HG03378 (cell line): ENCODE data around the gene COG2.
"Not testable (repeated sequence)": the region's sequence is repeated elsewhere in the genome, so short reads cannot be mapped to it uniquely, and the experiment has no call there.

Experiments used
- ATAC-seq: cut with Tn5 transposase; IDR thresholded peaks from one replicate; pipeline ENCODE4 v1.9.1; 2021; ENCODE audit warnings: mild to moderate bottlenecking, moderate library complexity; ENCODE audit not compliant: unreplicated experiment

Gene COG2

DNA sequence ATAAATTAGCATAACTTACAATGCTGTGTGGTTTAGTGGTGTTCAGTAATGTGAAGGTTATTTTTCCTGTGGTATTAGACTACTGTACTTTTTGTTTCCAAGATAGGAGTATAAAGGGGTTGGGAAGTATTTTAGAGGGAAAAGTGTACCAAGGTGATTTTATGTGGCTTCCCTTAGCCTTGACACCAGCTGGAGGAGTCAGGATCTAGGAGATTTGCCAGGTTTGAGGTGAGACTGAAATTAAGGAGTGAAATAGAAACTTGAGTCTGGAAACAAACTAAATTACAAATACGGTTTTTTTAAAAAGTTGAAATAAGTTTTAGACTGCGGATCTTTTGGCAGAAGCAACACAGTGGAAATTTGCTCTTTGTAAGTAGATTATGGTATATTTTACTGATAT lies 32.3 kb downstream of the COG2 start:
- ATAC-seq = no peak

DNA sequence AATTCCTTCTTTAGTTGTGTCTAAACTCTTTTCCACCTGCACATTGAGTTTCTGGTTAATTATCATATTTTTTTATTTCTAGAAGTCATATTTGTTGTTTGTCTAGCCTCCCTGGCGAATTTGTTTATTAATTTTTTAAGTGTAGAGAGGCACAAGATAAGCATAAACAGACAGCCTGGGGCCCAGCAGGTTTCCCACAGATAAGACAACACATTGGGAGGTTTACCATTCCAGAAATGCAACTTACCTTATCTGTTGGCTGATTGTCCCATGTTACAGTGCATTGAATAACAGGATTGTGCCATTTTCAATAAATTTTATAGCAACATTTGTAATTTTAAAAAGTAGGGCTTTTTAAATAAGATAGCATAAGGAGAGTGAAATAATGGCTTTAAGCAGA lies 34.9 kb downstream of the COG2 start:
- ATAC-seq = no peak

DNA sequence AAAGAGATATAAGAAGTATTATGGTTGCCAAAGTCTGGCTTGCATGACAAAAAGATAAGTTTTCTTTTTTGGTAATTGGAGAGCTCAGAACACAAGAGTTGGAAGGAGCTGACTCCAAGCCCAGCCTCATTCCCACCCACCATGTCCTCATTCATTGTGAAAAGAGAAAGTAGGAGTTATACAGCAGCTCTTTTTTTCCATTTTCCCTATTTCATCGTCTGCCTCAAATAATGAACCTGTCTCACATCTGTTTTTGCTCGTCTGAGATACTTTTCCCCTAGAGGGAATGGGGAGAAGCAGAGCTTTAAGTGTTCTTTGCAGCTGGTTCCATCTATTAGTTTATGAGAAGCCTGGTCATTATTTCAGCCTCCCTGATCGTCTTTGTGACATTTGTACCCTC lies 36.9 kb downstream of the COG2 start:
- ATAC-seq = no peak

DNA sequence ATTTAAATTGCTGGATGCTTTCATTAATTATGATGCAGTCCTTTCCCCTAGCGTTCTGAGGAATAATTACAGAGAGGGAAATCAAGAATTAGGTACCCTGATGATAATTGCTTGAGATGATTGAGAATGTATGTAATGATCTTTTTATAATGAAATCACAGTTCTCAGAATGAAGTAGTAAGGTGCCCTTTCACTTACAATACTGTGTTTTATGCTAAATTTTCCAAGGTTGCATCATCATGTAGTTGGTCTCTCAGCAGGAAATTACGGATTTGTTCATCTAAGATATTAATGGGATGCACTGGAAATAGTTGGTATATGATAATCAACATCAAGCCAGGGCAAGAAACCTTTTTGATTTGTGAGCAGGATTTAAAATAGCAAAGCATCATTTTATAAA lies 37.5 kb downstream of the COG2 start:
- ATAC-seq = no peak

DNA sequence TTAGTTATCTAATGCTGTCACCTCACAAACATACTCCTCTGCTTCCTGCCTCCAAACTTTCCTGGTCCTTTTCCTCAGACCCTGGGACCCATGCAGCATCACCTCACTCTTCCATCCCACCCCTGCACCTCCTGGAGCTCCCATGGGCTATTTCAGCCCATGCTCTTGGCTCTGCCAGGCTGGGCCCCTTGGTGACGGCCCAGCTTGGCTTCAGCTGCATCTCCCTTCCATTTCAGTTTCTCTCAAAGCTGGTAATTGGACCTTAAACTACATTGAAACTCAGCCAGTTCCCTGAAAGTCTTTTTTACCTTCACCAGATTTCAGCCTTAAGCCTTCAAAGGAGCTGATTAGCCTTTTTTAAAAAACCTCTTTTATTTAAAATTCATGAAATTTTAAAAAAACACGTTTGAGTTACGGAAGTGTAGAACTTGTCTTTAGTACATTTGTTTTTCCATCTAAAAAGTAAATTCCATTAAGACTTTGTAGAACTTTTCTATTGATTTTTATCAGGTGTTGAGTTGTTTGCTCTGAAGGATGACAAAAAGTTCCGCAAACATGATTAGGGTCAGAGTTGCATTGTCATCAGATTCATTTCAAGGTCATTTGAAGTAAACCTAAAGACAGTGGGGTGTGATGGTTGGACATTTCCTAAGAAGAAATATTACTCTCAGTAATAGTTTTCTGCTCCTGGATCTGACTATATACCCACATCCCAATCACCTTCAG lies 38.2 kb downstream of the COG2 start:
- no peak for ATAC-seq

DNA sequence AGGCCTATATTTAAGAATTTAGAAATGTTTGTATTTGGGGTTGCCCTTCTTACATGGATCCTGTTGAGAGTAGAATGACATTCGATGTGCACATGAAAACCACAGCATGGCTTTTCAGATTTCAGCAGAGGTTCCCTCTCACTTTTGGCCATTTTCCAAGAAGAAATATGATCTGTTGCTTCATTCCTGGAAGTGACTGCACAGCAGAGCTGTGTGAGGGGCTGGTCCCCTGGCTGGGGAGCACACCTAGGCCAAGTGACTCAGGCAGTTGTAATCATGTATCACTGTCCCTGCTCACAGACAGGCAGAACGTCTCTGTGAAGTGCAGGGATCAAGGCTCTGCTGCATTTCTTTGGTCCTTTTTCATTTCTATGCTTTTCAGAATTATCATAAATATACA lies 39.3 kb downstream of the COG2 start:
- no peak for ATAC-seq

DNA sequence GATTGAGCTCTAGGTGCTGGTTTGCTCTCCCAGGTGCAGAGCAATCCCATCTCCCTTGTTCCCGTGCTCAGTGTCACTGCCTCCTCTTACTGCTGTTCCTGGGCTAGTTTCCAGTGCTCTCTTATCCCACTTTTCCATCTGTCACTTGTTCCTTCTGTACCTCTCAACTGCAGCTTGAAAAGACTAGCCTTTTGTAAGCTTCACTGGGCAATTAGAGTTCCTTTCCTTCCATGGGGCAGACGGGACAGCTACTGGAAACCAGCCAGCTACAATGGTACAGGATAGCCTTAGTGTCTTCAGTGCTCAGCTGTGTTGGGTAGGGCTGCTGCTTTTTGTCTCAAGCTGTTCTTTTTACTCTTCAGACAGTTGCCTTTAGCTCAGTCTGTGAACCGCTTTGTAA lies 40.0 kb downstream of the COG2 start:
- ATAC-seq = no peak

DNA sequence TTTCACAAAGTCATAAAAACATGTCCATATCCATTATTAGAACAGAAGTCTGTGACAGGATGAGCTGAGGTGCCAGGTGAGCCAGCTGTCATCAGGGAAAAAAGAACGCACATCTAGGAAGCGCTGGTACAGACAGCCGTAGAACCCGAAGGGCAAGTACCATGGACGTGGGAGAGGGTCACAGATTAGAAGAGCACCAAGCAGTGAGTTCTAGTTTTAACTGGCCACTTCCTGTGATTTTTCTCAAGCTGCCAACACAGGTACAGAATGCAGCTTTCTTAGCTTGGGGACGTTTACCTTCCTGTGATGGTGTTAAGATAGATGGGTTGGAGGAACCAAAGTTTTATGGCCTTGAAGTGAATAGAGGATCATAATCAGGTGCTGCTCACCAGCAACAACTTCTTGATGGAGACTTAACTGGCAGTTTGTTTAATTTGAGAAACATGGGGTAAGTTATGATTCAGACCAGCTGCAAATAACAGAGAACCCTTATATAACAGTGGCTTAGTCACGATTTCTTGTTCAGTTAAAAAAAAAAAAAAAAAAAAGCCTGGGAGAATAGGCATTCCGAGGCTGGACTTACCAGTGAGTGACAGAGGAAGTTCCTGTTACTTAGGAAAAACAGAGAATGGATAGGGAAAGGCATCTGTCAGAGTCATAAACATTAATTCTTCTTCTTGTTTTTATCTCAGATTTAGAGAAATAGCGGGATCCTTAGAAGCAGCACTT lies 40.8 kb downstream of the COG2 start:
- ATAC-seq = no peak

DNA sequence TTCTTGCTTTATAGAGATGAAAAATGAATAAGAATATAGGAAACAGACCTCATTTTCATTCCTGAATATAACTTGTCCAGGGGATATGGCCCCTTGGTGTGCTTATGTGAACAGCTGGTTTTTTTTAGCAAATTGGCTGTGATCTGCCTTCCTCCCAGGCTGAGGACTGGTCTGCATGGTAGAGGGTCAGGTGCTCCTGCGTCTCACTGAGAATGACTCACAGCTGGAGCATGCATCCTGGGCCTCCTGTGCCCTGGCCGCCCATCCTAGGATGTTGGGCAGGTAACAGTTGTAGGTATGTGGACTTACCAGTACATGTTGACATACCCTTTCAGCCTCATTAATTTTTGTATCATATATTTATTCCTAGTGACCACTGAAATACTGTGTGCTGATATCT lies 41.9 kb downstream of the COG2 start:
- no peak for ATAC-seq

DNA sequence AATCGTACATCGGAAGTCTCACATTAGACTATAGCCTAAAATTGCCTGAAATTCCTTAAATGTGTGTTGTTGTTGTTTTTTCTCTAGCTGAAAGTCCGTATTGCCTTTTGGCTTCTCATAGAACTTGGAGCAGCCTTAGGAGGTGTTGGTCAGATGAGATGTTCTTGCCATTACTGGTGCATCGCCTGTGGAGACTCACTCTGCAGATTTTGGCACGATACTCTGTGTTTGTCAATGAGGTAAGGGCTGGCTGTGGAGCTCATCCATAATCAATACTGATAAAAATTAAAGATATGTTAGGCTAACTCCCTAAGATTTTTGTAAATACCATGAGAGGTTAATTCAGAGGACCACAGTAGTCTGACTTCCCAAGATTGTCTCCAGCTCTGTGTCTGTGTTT lies 42.7 kb downstream of the COG2 start:
- ATAC-seq = no peak

DNA sequence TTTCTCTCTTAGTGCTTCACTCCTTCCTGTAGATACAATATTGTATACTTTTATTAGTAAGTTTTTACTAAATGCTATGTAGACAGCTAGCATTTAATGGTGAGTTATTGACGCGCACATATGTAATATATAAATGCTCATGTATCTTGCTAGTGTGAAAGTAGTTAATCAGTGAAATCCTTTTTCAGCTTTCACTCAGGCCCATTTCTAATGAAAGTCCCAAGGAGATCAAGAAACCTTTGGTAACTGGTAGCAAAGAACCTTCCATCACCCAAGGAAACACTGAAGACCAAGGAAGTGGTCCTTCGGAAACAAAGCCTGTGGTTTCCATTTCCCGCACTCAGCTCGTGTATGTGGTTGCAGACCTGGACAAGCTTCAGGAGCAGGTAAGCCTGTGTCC lies 44.5 kb downstream of the COG2 start:
- no peak for ATAC-seq

DNA sequence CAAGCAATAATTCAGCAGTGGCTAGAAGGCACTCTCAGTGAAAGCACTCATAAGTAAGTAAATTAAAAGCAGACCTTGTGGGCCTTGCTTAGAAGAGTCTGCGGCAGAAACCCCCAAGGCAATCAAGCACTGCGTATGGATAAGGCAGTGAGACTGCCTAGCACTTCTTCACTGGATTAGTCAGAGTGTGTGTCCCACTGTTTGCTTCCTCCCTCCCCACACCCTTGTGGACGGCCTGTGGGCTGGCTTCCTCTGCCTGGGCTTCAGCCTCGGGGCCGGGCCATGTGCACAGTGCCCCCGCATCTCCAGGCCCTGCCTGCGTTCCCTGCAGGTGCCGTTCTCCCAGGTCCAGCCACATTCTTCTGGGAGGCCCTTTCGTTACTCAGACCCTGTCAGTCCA lies 47.8 kb downstream of the COG2 start:
- no peak for ATAC-seq

DNA sequence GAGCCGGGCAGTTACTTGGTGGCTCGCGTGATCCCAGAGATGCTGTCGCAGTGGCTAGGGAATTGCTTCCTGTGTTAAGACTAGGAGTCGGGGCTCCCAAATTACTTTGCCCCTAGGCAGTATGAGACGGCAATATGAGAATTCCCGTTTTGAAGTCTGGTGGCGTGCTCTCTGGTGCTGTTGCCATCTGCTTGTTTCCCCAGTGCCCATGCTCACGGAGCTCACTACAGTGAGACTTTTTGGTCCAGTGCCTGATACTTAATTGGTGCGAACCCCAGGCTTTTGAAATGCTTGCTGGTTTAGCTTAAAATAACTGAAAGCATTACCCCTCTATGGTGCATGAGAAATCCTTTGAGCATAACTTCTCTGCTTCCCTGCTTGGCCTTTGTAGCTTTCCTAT lies 49.3 kb downstream of the COG2 start:
- no peak for ATAC-seq

DNA sequence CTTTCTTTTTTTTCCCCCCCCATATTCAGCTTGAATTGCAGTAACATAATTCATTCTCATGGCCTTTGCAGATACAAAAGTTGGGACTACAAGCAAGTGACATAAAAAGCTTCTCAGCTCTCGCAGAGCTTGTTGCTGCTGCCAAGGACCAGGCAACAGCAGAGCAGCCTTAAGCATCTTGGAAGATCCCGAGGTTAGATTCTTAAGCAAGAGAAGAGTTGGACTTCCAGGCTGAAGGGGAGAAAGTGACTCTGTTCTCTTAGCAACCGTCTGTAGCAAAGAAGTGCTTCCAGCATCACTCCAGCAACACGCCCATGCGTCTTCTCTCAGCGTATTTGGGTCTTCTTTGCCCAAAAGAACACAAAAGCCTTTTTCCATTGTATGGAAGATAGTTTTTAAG lies 50.9 kb downstream of the COG2 start:
- ATAC-seq = no peak

DNA sequence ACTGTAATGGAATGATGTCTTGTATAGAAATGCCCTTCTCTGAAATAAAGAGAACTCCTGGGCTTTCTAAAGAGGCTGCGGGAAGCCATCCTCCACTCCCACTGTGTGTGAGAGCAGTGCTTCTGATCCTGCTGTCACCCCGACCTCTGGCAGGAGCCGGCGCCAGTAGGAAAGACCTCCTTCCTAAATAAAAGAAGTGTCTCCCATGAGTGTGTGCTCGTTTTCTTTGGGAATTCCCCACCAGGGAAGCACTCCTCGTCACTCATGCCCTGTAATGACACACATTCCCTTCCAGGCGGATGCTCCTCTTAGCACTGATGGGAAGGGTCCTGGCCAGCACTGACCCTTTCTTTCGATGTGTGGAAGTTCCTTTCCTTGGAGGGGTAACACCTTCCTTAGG lies 51.5 kb downstream of the COG2 start:
- ATAC-seq = no peak

DNA sequence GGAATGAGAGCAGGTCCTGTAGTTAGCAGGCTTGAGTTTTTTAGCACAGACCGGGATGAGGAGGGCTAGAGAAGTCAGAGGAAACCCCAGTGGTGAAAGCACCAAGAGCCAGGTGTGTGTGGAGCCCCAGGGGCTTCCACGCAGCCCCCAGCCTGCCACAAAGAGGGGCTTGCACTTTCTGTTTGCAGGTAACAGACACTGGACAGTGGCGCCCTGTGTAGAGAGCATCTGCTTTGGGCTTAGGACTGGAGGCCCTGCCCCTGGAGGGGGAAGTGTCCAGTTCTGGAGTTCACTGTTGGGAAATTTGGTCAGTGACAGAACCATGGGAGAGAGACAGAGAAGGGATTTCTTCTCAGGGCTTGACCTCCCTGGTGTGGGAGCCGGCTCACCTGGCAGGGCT lies 52.2 kb downstream of the COG2 start:
- ATAC-seq = no peak

DNA sequence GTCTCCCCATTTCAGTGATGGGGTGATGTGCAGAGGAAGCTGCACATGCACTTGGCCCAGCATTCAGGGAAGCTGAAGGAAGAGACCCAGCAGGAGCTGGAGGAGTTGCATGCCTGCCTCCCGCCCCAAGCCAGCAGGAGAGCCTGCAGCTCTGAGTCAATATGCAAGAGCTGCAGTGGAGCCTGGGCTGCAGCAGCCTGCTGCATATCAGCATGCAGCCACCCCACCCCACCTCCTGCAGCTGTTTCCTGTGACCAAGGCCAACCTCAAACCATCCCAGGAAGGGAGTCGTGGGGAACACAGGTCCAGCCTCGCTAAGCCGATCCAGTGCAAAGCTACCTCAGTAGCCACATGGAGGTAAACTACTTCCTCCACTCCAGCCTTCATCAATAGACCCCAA lies 52.7 kb downstream of the COG2 start:
- ATAC-seq = no peak

DNA sequence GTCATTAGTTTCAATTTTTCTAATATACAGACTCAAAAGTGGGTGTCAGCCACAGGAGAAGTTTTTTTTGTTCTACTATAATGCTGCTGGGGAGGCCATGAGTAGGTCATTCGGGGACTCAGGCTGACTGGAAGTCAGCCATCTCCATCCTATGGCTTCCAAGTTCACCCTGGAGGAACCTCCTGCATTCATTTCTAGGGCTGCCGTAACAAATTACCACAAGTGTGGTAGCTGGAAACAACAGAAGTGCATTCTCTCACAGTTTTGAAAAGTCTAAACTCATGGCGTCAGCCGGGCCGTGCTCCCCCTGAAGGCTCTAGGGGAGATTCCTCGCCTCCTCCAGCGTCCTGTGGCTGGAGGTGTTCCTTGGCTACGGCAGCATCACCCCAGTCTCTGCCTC lies 53.9 kb downstream of the COG2 start:
- no peak for ATAC-seq

DNA sequence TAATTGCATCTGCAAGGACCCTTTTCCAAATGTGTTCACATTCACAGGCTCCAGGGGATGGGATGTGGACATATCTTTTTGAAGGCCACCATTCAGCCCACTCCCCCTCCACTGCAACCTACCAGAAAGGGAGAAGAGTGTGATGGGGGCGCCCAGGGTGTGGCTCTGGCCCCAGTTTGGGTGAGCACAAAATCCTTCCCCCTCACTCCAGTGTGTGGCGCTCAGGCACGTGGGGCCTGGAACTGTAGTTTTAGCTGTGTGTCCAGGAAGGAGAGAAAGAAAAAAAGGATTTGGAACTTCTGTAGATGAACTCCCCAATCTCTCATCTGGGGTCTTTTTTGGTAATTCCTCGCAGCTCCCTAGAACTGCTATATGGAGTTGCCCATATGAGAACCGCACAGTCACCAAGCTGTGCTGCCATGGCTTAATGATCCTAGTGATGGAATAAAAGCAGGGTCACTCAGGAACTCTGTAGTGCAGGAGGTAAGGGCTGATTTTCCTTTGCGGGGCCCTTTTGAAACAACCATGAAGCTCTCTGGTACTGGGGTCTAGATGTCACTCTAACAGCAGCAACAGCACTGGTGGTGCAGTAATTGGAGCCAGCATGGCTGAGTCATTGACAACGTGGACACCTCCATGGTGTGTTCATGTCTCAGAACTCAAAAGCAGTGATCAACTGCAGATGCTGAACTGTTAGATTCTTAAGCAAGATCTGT lies 54.6 kb downstream of the COG2 start:
- ATAC-seq = no peak

DNA sequence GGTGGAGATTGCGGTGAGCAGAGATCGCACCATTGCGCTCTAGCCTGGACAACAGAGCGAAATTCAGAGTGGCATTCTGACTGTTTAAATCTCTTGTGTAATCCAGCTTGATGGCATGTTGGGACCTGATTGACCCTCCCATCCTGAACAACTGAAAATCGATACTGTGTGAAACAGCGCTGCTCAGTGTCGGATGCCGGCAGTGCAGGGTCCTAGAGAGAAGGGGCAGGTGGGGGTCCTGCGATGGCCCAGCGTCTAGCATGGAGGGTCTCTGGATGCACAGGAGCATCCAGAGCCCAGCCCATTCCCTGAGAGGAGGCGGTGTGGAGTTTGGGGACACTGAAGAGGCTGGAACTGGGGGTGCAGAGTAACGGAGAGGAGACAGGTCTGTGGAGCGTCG lies 55.8 kb downstream of the COG2 start:
- no peak for ATAC-seq

DNA sequence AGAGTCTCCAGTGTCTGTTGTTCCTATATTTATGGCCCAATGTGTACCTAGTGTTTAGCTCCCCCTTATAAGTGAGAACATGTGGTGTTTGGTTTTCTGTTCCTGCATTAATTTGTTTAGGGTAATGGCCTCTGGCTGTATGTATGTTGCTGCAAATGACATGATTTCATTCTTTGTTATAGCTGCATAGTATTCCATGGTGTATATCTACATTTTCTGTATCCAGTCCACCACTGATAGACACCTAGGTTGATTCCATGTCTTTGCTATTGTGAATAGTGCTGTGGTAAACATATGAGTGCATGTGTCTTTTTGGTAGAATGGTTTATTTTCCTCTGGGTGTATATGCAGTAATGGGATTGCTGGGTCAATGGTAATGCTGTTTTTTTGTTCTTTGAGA lies 56.7 kb downstream of the COG2 start:
- ATAC-seq = not testable (repeated sequence)

DNA sequence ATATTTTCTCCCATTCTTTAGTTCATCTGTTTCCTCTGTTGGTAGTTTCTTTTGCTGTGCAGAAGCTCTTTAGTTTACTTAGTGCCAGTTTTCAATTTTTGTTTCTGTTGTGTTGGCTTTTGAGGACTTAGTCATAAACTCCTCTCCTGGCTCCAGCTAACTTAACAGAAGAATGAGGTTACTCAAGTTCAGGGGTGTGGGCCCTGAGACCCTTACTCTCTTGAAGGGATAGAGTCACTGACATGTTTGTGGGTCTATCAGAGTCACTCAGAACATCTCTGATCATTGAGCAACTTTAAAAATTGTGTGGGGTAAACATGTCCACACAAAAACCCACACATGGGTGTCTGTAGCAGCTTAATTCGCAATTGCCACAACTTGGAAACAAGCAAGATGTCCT lies 57.4 kb downstream of the COG2 start:
- ATAC-seq = no peak
